OCI-LY3 (cell line): ENCODE results near the gene DNM1.

Experiments used
- H2AFZ ChIP-seq: fragments of 200-600, 300-600 bp; shearing (Covaris generic); 2 replicates; pipeline ENCODE4 v1.6.0; 2014; ENCODE audit warnings: antibody characterized with exemption, low read depth, low read length
- H3K27ac ChIP-seq: fragments of 200-600, 300-600 bp; sonication (generic); 2 replicates; pipeline ENCODE4 v1.5.1; 2014; ENCODE audit warnings: mild to moderate bottlenecking, low read length, moderate library complexity, mixed read lengths
- H3K27me3 ChIP-seq: fragments of 200-600, 300-600 bp; sonication (generic); 2 replicates; pipeline ENCODE4 v1.6.1; 2014; ENCODE audit warnings: low read depth, low read length, mixed read lengths
- H3K36me3 ChIP-seq: fragments of 200-600, 300-600 bp; sonication (generic); replicated peaks from 2 replicates; pipeline ENCODE3; 2014; ENCODE audit warnings: low read depth, low read length, mixed read lengths
- H3K4me1 ChIP-seq: fragments of 300-600, 200-600 bp; sonication (generic); 2 replicates; pipeline ENCODE4 v1.6.1; 2014; ENCODE audit warnings: low read length, mixed read lengths
- H3K4me2 ChIP-seq: fragments of 200-600, 300-600 bp; sonication (generic); 2 replicates; pipeline ENCODE4 v1.6.1; 2014; ENCODE audit warnings: low read length, mixed read lengths
- H3K4me3 ChIP-seq: fragments of 300-600, 200-600 bp; sonication (generic); 2 replicates; pipeline ENCODE4 v1.5.1; 2014; ENCODE audit warnings: antibody characterized with exemption, mild to moderate bottlenecking, low read length, moderate library complexity
- H3K79me2 ChIP-seq: fragments of 300-600, 200-600 bp; shearing (Covaris generic); 2 replicates; pipeline ENCODE4 v1.6.1; 2014; ENCODE audit warnings: mild to moderate bottlenecking, low read length, mixed read lengths
- H3K9ac ChIP-seq: fragments of 300-600, 200-600 bp; shearing (Covaris generic); 2 replicates; pipeline ENCODE4 v1.6.0; 2014; ENCODE audit warnings: mild to moderate bottlenecking, low read length, moderate library complexity
- H3K9me3 ChIP-seq: fragments of 200-600, 300-600 bp; shearing (Covaris generic); 2 replicates; pipeline ENCODE4 v1.6.1; 2014; ENCODE audit warnings: low read length, mixed read lengths; ENCODE audit not compliant: insufficient read depth
- H4K20me1 ChIP-seq: fragments of 200-600, 300-600 bp; sonication (generic); 2 replicates; pipeline ENCODE4 v1.6.1; 2016; ENCODE audit warnings: low read length, mixed read lengths; ENCODE audit not compliant: insufficient read depth
- CTCF ChIP-seq: fragments of 200-600, 300-600 bp; sonication (generic); IDR thresholded peaks from 2 replicates; pipeline ENCODE4 v1.5.1; 2014; ENCODE audit warnings: antibody characterized with exemption, low read length, low read depth
- EZH2phosphoT487 ChIP-seq: fragments of 200-600 bp; shearing (Covaris generic); IDR thresholded peaks from 2 replicates; pipeline ENCODE4 v1.6.1; 2018; ENCODE audit warnings: antibody characterized with exemption, mixed run types, low read depth

DNM1 gene

GRCh38 chr9:128247226-128247803 lies 44.1 kb downstream of the DNM1 start:
- no peaks in the 10 kb centered on the region for H3K79me2 ChIP-seq
- H2AFZ ChIP-seq, result no peak overlapping the region
- no peak overlapping the region for H3K9ac ChIP-seq
- no peaks in the 10 kb centered on the region for H3K9me3 ChIP-seq
- no peak for TF ChIP-seq CTCF
- no peak for TF ChIP-seq EZH2phosphoT487
- H3K36me3 ChIP-seq, result no peaks in the 10 kb centered on the region
- peaks cover 18% of the 10 kb centered on the region for H3K4me1 ChIP-seq
- H3K4me2 ChIP-seq, result no peak overlapping the region
- no peak overlapping the region for H3K27ac ChIP-seq
- H4K20me1 ChIP-seq, result no peaks in the 10 kb centered on the region
- no peak overlapping the region for H3K4me3 ChIP-seq
- peaks cover 8% of the 10 kb centered on the region for H3K27me3 ChIP-seq

GRCh38 chr9:128249558-128249907 lies 46.4 kb downstream of the DNM1 start:
- peaks cover 8% of the 10 kb centered on the region for H3K4me1 ChIP-seq
- H3K9me3 ChIP-seq, result no peaks in the 10 kb centered on the region
- peak overlapping the region; percentile 74 for H3K4me3 ChIP-seq
- H3K27me3 ChIP-seq, result peaks cover 18% of the 10 kb centered on the region
- H3K36me3 ChIP-seq, result no peaks in the 10 kb centered on the region
- TF ChIP-seq CTCF (no peak), EZH2phosphoT487 (no peak)
- peak overlapping the region; percentile 42 for H3K4me2 ChIP-seq
- H2AFZ ChIP-seq, result no peak overlapping the region
- no peaks in the 10 kb centered on the region for H4K20me1 ChIP-seq
- H3K79me2 ChIP-seq, result no peaks in the 10 kb centered on the region
- no peak overlapping the region for H3K27ac ChIP-seq
- no peak overlapping the region for H3K9ac ChIP-seq

- Histone ChIP-seq H3K36me3 (no peaks in the 10 kb centered on the region), H3K4me3 (peak overlapping the region; percentile 74), H3K27me3 (peaks cover 18% of the 10 kb centered on the region), H4K20me1 (no peaks in the 10 kb centered on the region), H3K9me3 (no peaks in the 10 kb centered on the region), H3K79me2 (no peaks in the 10 kb centered on the region), H3K4me1 (peaks cover 2% of the 10 kb centered on the region; the same call in 1 of the 2 replicates), H3K4me2 (peak overlapping the region; percentile 42), H2AFZ (no peak overlapping the region; the same call in 1 of the 2 replicates), H3K9ac (no peak overlapping the region), H3K27ac (no peak overlapping the region)
- TF ChIP-seq CTCF (no peak), EZH2phosphoT487 (no peak)
These were observed 47.0 kb downstream of the DNM1 start for GRCh38 chr9:128249908-128250838.
